ENCODE data around the gene RAD51.

The RAD51 gene

DNA sequence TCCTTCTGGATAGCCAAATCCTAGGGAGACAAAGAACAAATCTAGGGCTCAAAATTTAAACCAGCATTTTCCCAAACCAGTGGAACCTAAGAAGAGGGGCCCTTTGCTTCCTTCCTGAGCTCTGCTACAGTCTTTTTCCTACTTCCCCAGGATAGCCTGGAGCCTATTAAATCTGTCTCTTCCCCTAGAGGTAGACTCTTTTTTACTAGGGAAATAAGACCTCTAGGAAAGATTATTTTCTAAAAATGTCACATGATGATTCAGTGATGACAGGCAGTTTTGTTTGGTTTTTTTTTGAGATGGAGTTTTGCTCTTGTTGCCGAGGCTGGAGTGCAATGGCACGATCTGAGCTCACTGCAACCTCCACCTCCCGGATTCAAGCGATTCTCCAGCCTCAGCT, 41.6 kb downstream of the RAD51 start:
- Histone ChIP-seq H3K9me3 (replicated peaks; ENCODE audit: insufficient read depth, low read length) (no peaks in the 10 kb centered on the region), H3K4me3 (ENCODE audit: low read length) (no peak overlapping the region), H3K9ac (ENCODE audit: low read length) (no peak overlapping the region), H3K4me2 (ENCODE audit: low read depth, low read length) (no peak overlapping the region), H3K4me1 (ENCODE audit: low read length) (peaks cover 9% of the 10 kb centered on the region), H3K79me2 (ENCODE audit: low read length) (no peaks in the 10 kb centered on the region; the same call in 1 of the 2 replicates), H3K36me3 (replicated peaks; ENCODE audit: insufficient read depth, low read length) (0 out of 2 replicates have a peak, but pooled peaks cover 2% of the 10 kb centered on the region), H3K9me2 (replicated peaks; ENCODE audit: insufficient read depth, low read length) (no peaks in the 10 kb centered on the region), H3K27me3 (replicated peaks; ENCODE audit: insufficient read depth, low read length) (no peaks in the 10 kb centered on the region), H2AFZ (ENCODE audit: low read length) (no peak overlapping the region), H4K20me1 (ENCODE audit: insufficient read depth, low read length) (no peaks in the 10 kb centered on the region), H3F3A (ENCODE audit: insufficient read depth, low read length) (peaks cover 9% of the 10 kb centered on the region; the same call in 1 of the 2 replicates), H3K27ac (ENCODE audit: low read length) (no peak overlapping the region)
- no peak for DNase-seq
- no peak for TF ChIP-seq EZH2 (optimal IDR thresholded peaks at IDR 0.05; ENCODE audit: low read depth, low read length)
- TF ChIP-seq, protein P1, sequence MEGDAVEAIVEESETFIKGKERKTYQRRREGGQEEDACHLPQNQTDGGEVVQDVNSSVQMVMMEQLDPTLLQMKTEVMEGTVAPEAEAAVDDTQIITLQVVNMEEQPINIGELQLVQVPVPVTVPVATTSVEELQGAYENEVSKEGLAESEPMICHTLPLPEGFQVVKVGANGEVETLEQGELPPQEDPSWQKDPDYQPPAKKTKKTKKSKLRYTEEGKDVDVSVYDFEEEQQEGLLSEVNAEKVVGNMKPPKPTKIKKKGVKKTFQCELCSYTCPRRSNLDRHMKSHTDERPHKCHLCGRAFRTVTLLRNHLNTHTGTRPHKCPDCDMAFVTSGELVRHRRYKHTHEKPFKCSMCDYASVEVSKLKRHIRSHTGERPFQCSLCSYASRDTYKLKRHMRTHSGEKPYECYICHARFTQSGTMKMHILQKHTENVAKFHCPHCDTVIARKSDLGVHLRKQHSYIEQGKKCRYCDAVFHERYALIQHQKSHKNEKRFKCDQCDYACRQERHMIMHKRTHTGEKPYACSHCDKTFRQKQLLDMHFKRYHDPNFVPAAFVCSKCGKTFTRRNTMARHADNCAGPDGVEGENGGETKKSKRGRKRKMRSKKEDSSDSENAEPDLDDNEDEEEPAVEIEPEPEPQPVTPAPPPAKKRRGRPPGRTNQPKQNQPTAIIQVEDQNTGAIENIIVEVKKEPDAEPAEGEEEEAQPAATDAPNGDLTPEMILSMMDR (IDR thresholded peaks at IDR 0.05; ENCODE audit: low read length): no peak
- no peak for TF ChIP-seq EZH2phosphoT487 (IDR thresholded peaks at IDR 0.05; ENCODE audit: low read length)

DNA sequence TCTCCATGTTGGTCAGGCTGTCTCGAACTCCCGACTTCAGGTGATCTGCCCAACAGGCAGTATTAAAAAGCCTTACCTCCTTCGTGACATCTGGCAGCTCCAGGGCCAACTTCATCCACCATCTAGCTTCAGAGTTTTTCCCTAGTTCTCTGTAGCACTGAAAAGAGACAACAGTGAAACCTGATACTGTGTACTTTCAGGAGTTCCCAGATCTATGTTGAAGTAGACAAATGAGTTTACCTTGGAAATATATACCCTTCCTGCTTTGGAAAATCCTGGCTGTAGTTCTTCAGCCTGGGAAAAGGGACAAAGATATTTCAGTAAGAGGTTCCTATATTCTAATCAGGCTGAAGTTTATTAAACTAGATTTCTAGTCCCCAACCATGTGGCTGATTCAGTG, 42.1 kb downstream of the RAD51 start:
- Histone ChIP-seq H3K36me3 (replicated peaks; ENCODE audit: insufficient read depth, low read length) (0 out of 2 replicates have a peak, but pooled peaks cover 2% of the 10 kb centered on the region), H3F3A (ENCODE audit: insufficient read depth, low read length) (peaks cover 5% of the 10 kb centered on the region; the same call in 1 of the 2 replicates), H3K9me3 (replicated peaks; ENCODE audit: insufficient read depth, low read length) (no peaks in the 10 kb centered on the region), H3K9me2 (replicated peaks; ENCODE audit: insufficient read depth, low read length) (no peaks in the 10 kb centered on the region), H3K4me2 (ENCODE audit: low read depth, low read length) (no peak overlapping the region), H3K9ac (ENCODE audit: low read length) (no peak overlapping the region), H3K79me2 (ENCODE audit: low read length) (no peaks in the 10 kb centered on the region; the same call in 1 of the 2 replicates), H3K27me3 (replicated peaks; ENCODE audit: insufficient read depth, low read length) (no peaks in the 10 kb centered on the region), H2AFZ (ENCODE audit: low read length) (no peak overlapping the region), H3K4me1 (ENCODE audit: low read length) (peaks cover 4% of the 10 kb centered on the region; the same call in 1 of the 2 replicates), H3K4me3 (ENCODE audit: low read length) (no peak overlapping the region), H3K27ac (ENCODE audit: low read length) (no peak overlapping the region), H4K20me1 (ENCODE audit: insufficient read depth, low read length) (no peaks in the 10 kb centered on the region)
- TF ChIP-seq, protein P1 (IDR thresholded peaks at IDR 0.05; ENCODE audit: low read length): no peak
- TF ChIP-seq EZH2 (optimal IDR thresholded peaks at IDR 0.05; ENCODE audit: low read depth, low read length) (no peak), EZH2phosphoT487 (IDR thresholded peaks at IDR 0.05; ENCODE audit: low read length) (no peak)
- no peak for DNase-seq

GRCh38 chr15:40739047-40739446, 44.1 kb downstream of the RAD51 start:
- H3K36me3 ChIP-seq (replicated peaks; ENCODE audit: insufficient read depth, low read length): 0 out of 2 replicates have a peak, but pooled peaks cover 2% of the 10 kb centered on the region
- H2AFZ ChIP-seq (ENCODE audit: low read length): no peak overlapping the region
- H3F3A ChIP-seq (ENCODE audit: insufficient read depth, low read length): peaks cover 19% of the 10 kb centered on the region
- H3K27me3 ChIP-seq (replicated peaks; ENCODE audit: insufficient read depth, low read length): no peaks in the 10 kb centered on the region
- no peaks in the 10 kb centered on the region for H3K9me2 ChIP-seq (replicated peaks; ENCODE audit: insufficient read depth, low read length)
- no peak overlapping the region for H3K27ac ChIP-seq (ENCODE audit: low read length)
- H3K9ac ChIP-seq (ENCODE audit: low read length): no peak overlapping the region
- H3K4me2 ChIP-seq (ENCODE audit: low read depth, low read length): no peak overlapping the region
- peaks cover 5% of the 10 kb centered on the region; the same call in 1 of the 2 replicates for H3K79me2 ChIP-seq (ENCODE audit: low read length)
- no peak for DNase-seq
- H3K9me3 ChIP-seq (replicated peaks; ENCODE audit: insufficient read depth, low read length): no peaks in the 10 kb centered on the region
- TF ChIP-seq, protein P1 (IDR thresholded peaks at IDR 0.05; ENCODE audit: low read length): no peak
- TF ChIP-seq EZH2 (optimal IDR thresholded peaks at IDR 0.05; ENCODE audit: low read depth, low read length): no peak
- TF ChIP-seq EZH2phosphoT487 (IDR thresholded peaks at IDR 0.05; ENCODE audit: low read length): no peak
- H3K4me3 ChIP-seq (ENCODE audit: low read length): no peak overlapping the region
- H4K20me1 ChIP-seq (ENCODE audit: insufficient read depth, low read length): no peaks in the 10 kb centered on the region
- H3K4me1 ChIP-seq (ENCODE audit: low read length): peaks cover 15% of the 10 kb centered on the region

Measured in MM.1S (cell line).